GM12892 (cell line): ENCODE measurements around the gene DAZL.

Experiments
- POLR2A ChIP-seq: IDR thresholded peaks from 2 replicates; pipeline ENCODE4 v1.6.1; 2011; ENCODE audit warnings: low read depth, low read length, control low read depth
- POLR2AphosphoS5 ChIP-seq: IDR thresholded peaks from 2 replicates; pipeline ENCODE4 v1.6.1; 2011; ENCODE audit warnings: low read depth, low read length, control low read depth
- TAF1 ChIP-seq: IDR thresholded peaks from 2 replicates; pipeline ENCODE4 v1.6.1; 2011; ENCODE audit warnings: low read depth, mild to moderate bottlenecking, control low read depth, low read length, borderline replicate concordance

- TF ChIP-seq TAF1 (no peak), POLR2A (no peak), POLR2AphosphoS5 (no peak)
Observed at GRCh38 chr3:16545413-16546185, 59.6 kb downstream of the DAZL start.
